Measurements from ENCODE around the gene PHF23.
"Not testable (repeated sequence)": the region's sequence is repeated elsewhere in the genome, so short reads cannot be mapped to it uniquely, and the experiment has no call there.

The PHF23 gene

GRCh38 chr17:7258731-7259554 is 19.7 kb upstream of the PHF23 start:
- no peak for DNase-seq (ENCODE audit: extremely low read depth in 1 of 2, low read depth in 1 of 2)

- DNase-seq (ENCODE audit: extremely low read depth in 1 of 2, low read depth in 1 of 2) = no peak
These were observed 17.7 kb upstream of the PHF23 start for GRCh38 chr17:7256766-7257456.

DNA sequence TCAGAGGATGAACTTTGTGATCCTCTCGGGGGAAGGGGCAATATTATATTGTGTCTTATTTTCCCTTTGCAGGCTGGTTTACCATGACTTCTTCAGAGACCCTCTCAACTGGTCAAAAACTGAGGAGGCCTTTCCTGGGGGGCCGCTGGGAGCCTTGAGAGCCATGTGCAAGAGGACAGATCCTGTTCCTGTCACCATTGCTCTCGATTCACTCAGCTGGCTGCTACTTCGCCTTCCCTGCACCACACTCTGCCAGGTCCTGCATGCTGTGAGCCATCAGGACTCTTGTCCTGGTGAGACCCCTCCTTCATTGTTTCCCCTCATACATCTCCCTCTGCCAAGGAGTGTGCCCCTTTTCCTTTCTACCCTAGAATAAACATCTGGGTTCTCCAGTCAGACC is 15.3 kb upstream of the PHF23 start:
- DNase-seq (ENCODE audit: extremely low read depth in 1 of 2, low read depth in 1 of 2) = no peak

DNA sequence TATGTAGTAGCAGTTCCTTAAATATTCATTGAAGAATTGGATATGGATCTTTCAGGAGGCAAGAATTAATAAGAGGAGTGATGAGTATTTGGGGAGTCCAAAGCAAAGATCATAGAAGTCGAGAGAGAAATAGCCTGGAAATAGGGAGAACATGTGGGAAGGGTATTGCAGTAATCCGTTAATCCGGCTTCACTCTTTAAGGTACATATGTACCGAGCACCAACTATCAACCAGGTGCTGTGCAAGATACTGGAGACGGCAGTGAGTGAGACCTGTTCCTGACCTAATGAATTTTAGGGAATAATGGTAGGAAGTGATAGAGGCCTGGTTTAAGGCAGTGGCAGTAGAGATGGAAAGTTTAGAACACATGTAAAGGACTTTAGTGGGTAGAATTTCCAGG is 13.8 kb upstream of the PHF23 start:
- DNase-seq (ENCODE audit: extremely low read depth in 1 of 2, low read depth in 1 of 2) = no peak

DNA sequence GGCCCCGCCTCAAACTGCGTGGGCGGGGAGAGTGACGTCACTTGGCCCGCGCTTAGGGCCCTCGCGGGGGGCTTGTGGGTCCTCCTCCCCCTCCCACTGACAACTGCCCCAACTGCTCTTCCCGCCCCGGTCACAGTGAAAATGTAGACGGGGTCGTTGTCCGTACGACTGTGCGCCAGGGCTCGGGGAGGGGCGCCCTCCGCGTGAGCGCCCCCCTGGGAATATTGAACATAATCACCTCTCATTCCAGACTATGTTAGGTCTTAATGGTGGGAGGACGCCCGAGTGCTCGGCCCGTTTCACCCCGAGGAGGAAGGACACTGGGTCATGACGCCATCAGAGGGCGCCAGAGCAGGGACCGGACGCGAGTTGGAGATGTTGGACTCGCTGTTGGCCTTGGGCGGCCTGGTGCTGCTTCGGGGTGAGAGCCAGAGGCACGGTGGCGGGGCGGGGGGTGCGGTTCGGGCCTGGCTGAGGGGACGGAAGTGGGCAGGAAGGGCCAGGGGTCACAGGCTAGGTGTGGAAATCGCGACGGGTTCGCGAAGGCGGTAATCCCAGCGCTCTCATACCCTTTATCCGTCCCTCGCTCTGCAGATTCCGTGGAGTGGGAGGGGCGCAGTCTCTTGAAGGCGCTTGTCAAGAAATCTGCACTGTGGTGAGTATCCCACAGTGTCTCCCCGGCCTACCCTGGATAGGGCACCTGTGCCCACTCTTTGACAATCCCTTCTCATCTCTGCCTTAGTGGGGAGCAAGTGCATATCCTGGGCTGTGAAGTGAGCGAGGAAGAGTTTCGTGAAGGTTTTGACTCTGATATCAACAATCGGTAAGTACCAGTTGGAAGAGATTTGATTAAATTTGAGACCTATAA is 13.2 kb upstream of the PHF23 start, which contains the start of gene ELP5:
Gene ELP5, plus strand, starts transcription at position 40 of the 868 bp plus-strand sequence. Its CDS starts 336 bp downstream, at position 376.
- peak; percentile 79 to 88 for DNase-seq (ENCODE audit: extremely low read depth in 1 of 2, low read depth in 1 of 2)

DNA sequence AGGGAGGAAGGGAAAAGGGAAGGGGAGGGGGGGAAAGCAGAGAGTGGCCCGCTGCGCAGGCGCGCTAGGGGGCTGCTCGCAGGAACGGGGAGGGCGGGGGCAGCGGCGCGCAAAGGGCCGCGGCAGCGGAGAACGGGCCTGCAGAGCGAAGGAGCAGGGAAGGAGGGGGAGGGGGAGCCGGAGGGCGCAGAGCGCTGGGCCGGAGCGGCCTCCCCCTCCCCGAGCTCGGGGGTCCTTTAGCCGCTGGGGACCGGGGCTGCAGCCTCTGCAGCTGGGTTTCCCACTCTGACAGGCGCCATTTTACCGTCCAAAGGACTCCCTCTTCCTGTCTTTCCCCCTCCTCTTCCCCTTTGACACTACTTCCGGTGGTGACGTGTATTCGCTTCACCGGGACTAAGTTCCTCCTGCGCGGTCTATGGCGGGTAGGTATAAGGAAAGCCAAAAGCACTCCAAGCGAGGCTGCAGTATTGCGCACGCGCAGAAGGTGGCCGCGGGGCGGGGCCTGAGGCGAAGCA is 12.5 kb upstream of the PHF23 start, which contains the start of gene CTDNEP1:
Gene CTDNEP1, minus strand, starts transcription at position 74 of the 515 bp plus-strand sequence. CDS start 438 bp downstream, outside the sequence.
- peak; percentile 97 for DNase-seq (ENCODE audit: extremely low read depth in 1 of 2, low read depth in 1 of 2)

DNA sequence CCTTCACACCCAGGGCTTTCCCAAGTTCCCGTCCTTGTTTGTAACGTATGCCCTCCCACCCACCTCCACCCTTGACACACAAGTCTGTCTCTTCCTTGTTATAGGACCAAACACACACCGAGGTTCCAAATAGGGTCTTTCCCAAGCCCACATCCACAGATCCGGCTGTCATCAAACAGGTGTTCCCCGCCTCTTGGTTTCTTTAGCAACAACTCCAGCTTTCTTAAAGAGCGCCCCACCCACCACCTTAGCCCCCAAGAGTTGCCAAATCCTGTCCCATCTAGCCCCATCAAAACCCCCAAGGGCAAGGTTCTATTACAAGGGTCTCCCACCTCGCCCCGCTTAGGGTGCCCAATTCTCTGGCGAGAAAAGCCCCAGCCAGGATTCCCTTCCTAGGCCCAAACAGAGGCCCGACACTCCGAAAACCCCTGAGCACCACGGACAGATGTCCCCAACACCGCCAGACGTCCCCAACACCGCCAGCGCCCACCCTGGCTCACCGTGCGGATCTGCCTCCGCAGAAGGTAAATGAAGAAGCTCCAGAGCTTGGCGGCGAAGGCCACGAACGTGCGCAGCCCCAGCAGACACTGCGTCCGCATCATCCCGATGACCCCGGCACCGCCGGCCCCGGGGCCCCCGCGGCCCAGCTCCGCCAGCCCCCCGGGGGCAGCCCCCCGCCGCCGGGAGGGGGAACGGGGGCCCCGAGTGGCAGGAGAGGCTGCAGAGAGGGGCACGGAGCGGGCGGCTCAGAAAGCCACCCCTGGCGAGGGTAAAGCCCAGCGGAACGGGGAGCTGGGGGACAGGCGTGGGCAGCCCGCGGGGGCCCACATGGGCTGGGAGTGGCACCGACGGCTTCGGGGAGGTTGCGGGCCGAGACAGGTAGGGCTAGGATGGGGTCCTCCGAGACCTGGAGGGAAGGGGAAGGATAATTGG is 11.7 kb upstream of the PHF23 start:
- DNase-seq (ENCODE audit: extremely low read depth in 1 of 2, low read depth in 1 of 2) = no peak

GRCh38 chr17:7249830-7250229 is 10.6 kb upstream of the PHF23 start:
- no peak for DNase-seq (ENCODE audit: extremely low read depth in 1 of 2, low read depth in 1 of 2)

DNA sequence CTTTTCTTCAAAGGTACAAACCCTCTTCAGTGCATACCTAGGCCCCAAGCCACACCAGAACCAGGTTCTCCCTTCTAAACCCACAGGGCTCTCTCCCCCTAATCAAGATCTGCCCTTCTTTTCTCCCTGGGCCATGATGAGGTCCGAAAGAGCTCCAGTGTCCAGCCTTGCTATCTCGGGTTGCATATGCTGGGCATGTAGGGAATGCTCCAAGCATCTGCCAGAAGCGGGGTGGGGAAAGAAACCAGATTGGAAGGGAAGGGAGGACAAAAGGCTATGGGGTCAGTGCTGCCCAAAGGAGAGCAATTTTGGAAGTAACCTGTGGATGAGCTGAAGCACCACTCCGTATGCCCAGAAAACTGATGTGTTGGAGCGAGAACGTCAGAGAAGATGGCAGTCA is 10.0 kb upstream of the PHF23 start:
- no peak for DNase-seq (ENCODE audit: extremely low read depth in 1 of 2, low read depth in 1 of 2)

DNA sequence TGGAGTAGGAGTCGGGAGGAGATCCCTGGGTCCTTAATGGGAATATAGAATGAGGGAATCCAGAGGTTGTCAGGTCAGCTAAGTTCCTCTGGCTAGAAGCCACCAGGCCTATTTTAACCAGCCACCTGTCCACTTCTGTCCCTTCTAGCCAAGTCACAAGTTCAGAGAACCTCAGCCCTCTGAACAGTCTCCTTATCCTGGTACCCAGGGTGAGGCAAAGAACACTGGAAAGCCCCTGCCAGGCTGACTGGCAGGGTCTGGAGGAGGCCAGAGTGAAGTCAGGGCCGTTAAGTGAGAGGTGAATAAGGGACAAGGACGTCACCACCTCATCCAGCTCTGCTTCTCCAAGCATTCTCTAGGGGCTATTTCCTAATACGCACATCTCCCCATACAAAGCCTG is 9.5 kb upstream of the PHF23 start:
- DNase-seq (ENCODE audit: extremely low read depth in 1 of 2, low read depth in 1 of 2) = no peak

GRCh38 chr17:7246779-7247178 is 7.5 kb upstream of the PHF23 start:
- DNase-seq (ENCODE audit: extremely low read depth in 1 of 2, low read depth in 1 of 2) = no peak

DNA sequence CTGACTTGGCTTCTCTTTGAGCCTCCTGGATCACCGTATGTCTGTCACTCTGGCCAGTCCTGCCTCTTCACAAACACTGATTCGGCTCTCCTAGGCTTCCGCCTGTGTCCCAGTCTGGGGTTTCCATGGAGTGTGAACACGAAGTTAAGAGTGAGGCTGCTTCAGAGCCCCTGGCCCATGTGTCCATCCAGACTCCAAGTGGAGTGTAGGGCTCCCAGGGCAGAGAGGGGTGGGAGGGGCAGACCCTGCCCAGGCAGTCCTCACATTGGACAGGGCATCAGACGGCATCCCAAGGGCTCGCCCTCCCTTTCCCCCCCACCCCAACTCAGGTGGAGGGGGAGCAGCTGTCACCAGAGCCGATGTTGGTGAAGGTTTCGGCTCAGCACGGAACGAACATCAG is 4.6 kb upstream of the PHF23 start:
- DNase-seq (ENCODE audit: extremely low read depth in 1 of 2, low read depth in 1 of 2) = not testable (repeated sequence)

- no peak for DNase-seq (ENCODE audit: extremely low read depth in 1 of 2, low read depth in 1 of 2)
These were observed 4.1 kb upstream of the PHF23 start for GRCh38 chr17:7243453-7243729.

- peak; percentile 82 to 84 for DNase-seq (ENCODE audit: extremely low read depth in 1 of 2, low read depth in 1 of 2)
These were observed 3.6 kb upstream of the PHF23 start for GRCh38 chr17:7242717-7243452.

- peak; percentile 80 to 83 for DNase-seq (ENCODE audit: extremely low read depth in 1 of 2, low read depth in 1 of 2)
These were observed 2.8 kb upstream of the PHF23 start, which contains the start of gene GABARAP for GRCh38 chr17:7241783-7242716. Gene GABARAP, minus strand, starts transcription at chr17:7242449. Its CDS starts 119 bp downstream, at chr17:7242330.

DNA sequence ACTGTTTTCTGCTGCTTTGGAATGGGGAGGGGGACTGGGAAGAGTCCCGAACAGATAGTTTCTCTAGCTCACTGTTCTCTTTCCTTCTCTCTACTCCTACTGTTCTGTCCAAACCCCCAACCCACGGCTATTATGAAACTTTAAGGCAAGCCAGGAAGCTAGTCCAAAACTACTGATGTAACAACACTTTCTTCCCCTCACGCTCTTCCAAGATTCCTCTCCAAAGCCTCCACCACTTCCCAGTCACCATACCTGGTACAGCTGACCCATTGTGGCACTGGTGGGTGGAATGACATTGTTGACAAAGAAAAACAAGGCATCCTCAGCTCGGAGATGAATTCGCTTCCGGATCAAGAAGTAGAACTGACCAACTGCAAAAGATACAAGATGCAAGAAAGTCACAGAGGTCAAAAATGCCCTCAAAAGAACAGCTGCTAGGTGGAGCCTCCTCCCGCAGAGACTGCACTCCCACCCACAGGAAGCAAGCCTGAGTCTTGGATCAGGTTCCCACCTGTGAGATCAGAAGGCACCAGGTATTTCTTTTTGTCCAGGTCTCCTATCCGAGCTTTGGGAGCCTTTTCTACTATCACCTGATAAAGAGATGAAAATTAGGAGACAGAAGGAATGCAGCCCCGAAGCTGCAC is 2.0 kb upstream of the PHF23 start:
- DNase-seq (ENCODE audit: extremely low read depth in 1 of 2, low read depth in 1 of 2) = no peak

DNA sequence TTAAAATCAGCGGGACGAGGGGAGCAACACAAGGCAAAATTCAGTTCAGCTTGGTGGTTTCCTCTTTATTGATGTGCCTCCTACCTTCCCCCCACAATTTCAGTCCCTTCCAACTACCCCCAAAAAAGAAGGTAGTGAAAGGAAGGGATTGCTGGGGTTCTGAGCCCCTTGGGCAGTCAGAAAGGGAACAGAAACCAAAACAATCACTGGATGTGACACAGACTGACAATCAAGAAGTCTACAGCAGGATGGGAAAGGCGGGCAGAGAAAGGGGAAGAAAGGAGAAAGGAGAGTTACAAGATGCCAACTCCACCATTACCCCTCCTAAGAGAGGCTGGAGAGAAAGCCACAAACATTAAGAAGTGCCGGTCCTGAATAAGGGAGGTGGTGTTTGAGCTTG is 1.1 kb upstream of the PHF23 start:
- no peak for DNase-seq (ENCODE audit: extremely low read depth in 1 of 2, low read depth in 1 of 2)
